WTC11 (cell line): ENCODE data around the gene ITPR1. TPM values are rescaled to one million over a fixed set of nuclear protein-coding genes. Genes with fewer than 3 reads are reported as not detected.

ENCODE experiments used
- ATAC-seq: fragments of 200-7000 bp; cut with Tn5 transposase; 2 replicates; pipeline ENCODE4 v1.10.0; 2021; ENCODE audit warnings: mild to moderate bottlenecking, moderate library complexity
- CTCF ChIA-PET: fragments of 300-600 bp; sonication (Branson Sonifier 250); formaldehyde crosslinking; loops from one replicate; lab custom pipeline; 2021; ENCODE audit warnings: antibody characterized with exemption; lab: Charles Lee
- POLR2A ChIA-PET: fragments of 350-600 bp; sonication (Branson Sonifier 250); formaldehyde crosslinking; loops from one replicate; lab custom pipeline; 2021; ENCODE audit warnings: antibody characterized with exemption; lab: Charles Lee
- DNase-seq: peaks from one replicate; pipeline ENCODE4 v3.0.0; 2021; ENCODE audit warnings: low spot score
- H3K27ac Mint-ChIP-seq: 2 replicates; pipeline ENCODE4 v1.8.0; 2021; ENCODE audit warnings: mixed read lengths
- H3K27me3 Mint-ChIP-seq: 2 replicates; pipeline ENCODE4 v1.8.0; 2021; ENCODE audit warnings: low read depth, mild to moderate bottlenecking, moderate library complexity, mixed read lengths
- H3K36me3 Mint-ChIP-seq: 2 replicates; pipeline ENCODE4 v1.8.0; 2021; ENCODE audit warnings: mixed read lengths
- H3K4me1 Mint-ChIP-seq: 2 replicates; pipeline ENCODE4 v1.8.0; 2022; ENCODE audit warnings: mixed read lengths
- H3K4me3 Mint-ChIP-seq: 2 replicates; pipeline ENCODE4 v1.8.0; 2021; ENCODE audit warnings: mild to moderate bottlenecking, moderate library complexity, mixed read lengths
- H3K9me3 Mint-ChIP-seq: 2 replicates; pipeline ENCODE4 v1.8.0; 2021; ENCODE audit warnings: mixed read lengths
- CBFB ChIP-seq: sonication (generic); formaldehyde crosslinking; IDR thresholded peaks from 2 replicates; pipeline ENCODE4 v1.8.1; 2022; ENCODE audit warnings: mild to moderate bottlenecking, low read depth, missing genetic modification reagents
- CREB1 ChIP-seq: sonication (generic); formaldehyde crosslinking; IDR thresholded peaks from 2 replicates; pipeline ENCODE4 v1.8.0; 2023; ENCODE audit warnings: mild to moderate bottlenecking, missing genetic modification reagents
- ETV6 ChIP-seq: sonication (generic); formaldehyde crosslinking; IDR thresholded peaks from 2 replicates; pipeline ENCODE4 v1.8.1; 2022; ENCODE audit warnings: mild to moderate bottlenecking, missing genetic modification reagents
- FOXJ3 ChIP-seq: sonication (generic); formaldehyde crosslinking; IDR thresholded peaks from 2 replicates; pipeline ENCODE4 v1.9.0; 2021; ENCODE audit warnings: missing genetic modification reagents, mild to moderate bottlenecking, borderline replicate concordance
- FOXP4 ChIP-seq: sonication (generic); formaldehyde crosslinking; IDR thresholded peaks from 2 replicates; pipeline ENCODE4 v1.8.0; 2022; ENCODE audit warnings: mild to moderate bottlenecking, missing genetic modification reagents
- GABPB1 ChIP-seq: sonication (generic); formaldehyde crosslinking; IDR thresholded peaks from 2 replicates; pipeline ENCODE4 v1.8.1; 2023; ENCODE audit warnings: mild to moderate bottlenecking, missing genetic modification reagents
- HMGA2 ChIP-seq: fragments of 250-450 bp; sonication (Bioruptor Pico); IDR thresholded peaks from 2 replicates; pipeline ENCODE4 v1.4.0; 2021; ENCODE audit warnings: mild to moderate bottlenecking, moderate library complexity
- JAZF1 ChIP-seq: fragments of 250-450 bp; sonication (Bioruptor Pico); IDR thresholded peaks from 2 replicates; pipeline ENCODE4 v1.9.0; 2021; ENCODE audit warnings: moderate library complexity, mild to moderate bottlenecking, inconsistent platforms
- JUN ChIP-seq: sonication (generic); formaldehyde crosslinking; IDR thresholded peaks from 2 replicates; pipeline ENCODE4 v1.8.0; 2023; ENCODE audit warnings: mild to moderate bottlenecking, missing genetic modification reagents
- KAT7 ChIP-seq: sonication (generic); formaldehyde crosslinking; IDR thresholded peaks from 2 replicates; pipeline ENCODE4 v1.8.1; 2023; ENCODE audit warnings: missing genetic modification reagents, mild to moderate bottlenecking, borderline replicate concordance
- MAX ChIP-seq: sonication (generic); formaldehyde crosslinking; IDR thresholded peaks from 2 replicates; pipeline ENCODE4 v1.8.0; 2022; ENCODE audit warnings: mild to moderate bottlenecking, missing genetic modification reagents
- MXD4 ChIP-seq: fragments of 250-450 bp; sonication (Bioruptor Pico); IDR thresholded peaks from 2 replicates; pipeline ENCODE4 v1.8.0; 2021; ENCODE audit warnings: mild to moderate bottlenecking, moderate library complexity, borderline replicate concordance
- NR2C2 ChIP-seq: sonication (generic); formaldehyde crosslinking; IDR thresholded peaks from 2 replicates; pipeline ENCODE4 v1.8.0; 2022; ENCODE audit warnings: mild to moderate bottlenecking, missing genetic modification reagents
- RORB ChIP-seq: fragments of 250-450 bp; sonication (Bioruptor Pico); IDR thresholded peaks from 2 replicates; pipeline ENCODE4 v1.9.0; 2021; ENCODE audit warnings: mild to moderate bottlenecking
- SOX15 ChIP-seq: fragments of 250-450 bp; sonication (Bioruptor Pico); IDR thresholded peaks from 2 replicates; pipeline ENCODE4 v1.9.0; 2021; ENCODE audit warnings: mild to moderate bottlenecking
- SP1 ChIP-seq: sonication (generic); formaldehyde crosslinking; conservative IDR thresholded peaks from 2 replicates; pipeline ENCODE4 v1.8.1; 2022; ENCODE audit warnings: missing genetic modification reagents
- USF2 ChIP-seq: sonication (generic); formaldehyde crosslinking; IDR thresholded peaks from 2 replicates; pipeline ENCODE4 v1.8.1; 2023; ENCODE audit warnings: mild to moderate bottlenecking, missing genetic modification reagents, moderate library complexity
- ZNF232 ChIP-seq: sonication (generic); formaldehyde crosslinking; IDR thresholded peaks from 2 replicates; pipeline ENCODE4 v1.8.0; 2022; ENCODE audit warnings: mild to moderate bottlenecking, missing genetic modification reagents
- ZNF396 ChIP-seq: fragments of 250-450 bp; sonication (Bioruptor Pico); IDR thresholded peaks from 2 replicates; pipeline ENCODE4 v1.8.0; 2021; ENCODE audit warnings: mild to moderate bottlenecking, moderate library complexity, borderline replicate concordance
- ZNF416 ChIP-seq: fragments of 250-450 bp; sonication (Bioruptor Pico); IDR thresholded peaks from 2 replicates; pipeline ENCODE4 v1.9.0; 2021; ENCODE audit warnings: mild to moderate bottlenecking, inconsistent platforms
- ZNF512 ChIP-seq: sonication (generic); formaldehyde crosslinking; IDR thresholded peaks from 2 replicates; pipeline ENCODE4 v1.8.1; 2022; ENCODE audit warnings: missing genetic modification reagents, borderline replicate concordance
- ZNF671 ChIP-seq: fragments of 250-450 bp; sonication (Bioruptor Pico); IDR thresholded peaks from 2 replicates; pipeline ENCODE4 v1.8.0; 2021; ENCODE audit warnings: mild to moderate bottlenecking
- total RNA-seq: library from RNA; stranded (reverse); gene quantifications from 3 replicates; pipeline ENCODE4 v1.2.3, GENCODE V29; 2021
- TF ChIP-seq, protein P1 (sequence below): fragments of 250-450 bp; sonication (Bioruptor Pico); IDR thresholded peaks from 2 replicates; pipeline ENCODE4 v1.9.0; 2021; ENCODE audit warnings: mild to moderate bottlenecking
- TF ChIP-seq, protein P2 (sequence below): fragments of 250-450 bp; sonication (Bioruptor Pico); IDR thresholded peaks from 2 replicates; pipeline ENCODE4 v1.8.0; 2021; ENCODE audit warnings: mild to moderate bottlenecking

The ITPR1 gene
- total RNA-seq, 1 experiment from 2014 or later, result 11.8 TPM

GRCh38 chr3:4531478-4532025, 38.4 kb downstream of the ITPR1 start:
- ChIA-PET CTCF (no interaction called here), POLR2A (no interaction called here)
- H3K9me3 Mint-ChIP-seq, result peaks cover under 1% of the 10 kb centered on the region
- no peak for DNase-seq
- H3K27me3 Mint-ChIP-seq, result no peaks in the 10 kb centered on the region
- H3K36me3 Mint-ChIP-seq, result no peaks in the 10 kb centered on the region
- TF ChIP-seq ZNF512 (no peak), ZNF416 (no peak), KAT7 (CRISPR knock-in tag) (no peak), MAX (CRISPR knock-in tag) (no peak), RORB (no peak), ETV6 (CRISPR knock-in tag) (no peak), FOXP4 (CRISPR knock-in tag) (no peak), CBFB (no peak), ZNF232 (CRISPR knock-in tag) (no peak), NR2C2 (no peak), MXD4 (no peak)
- TF ChIP-seq, protein P1, sequence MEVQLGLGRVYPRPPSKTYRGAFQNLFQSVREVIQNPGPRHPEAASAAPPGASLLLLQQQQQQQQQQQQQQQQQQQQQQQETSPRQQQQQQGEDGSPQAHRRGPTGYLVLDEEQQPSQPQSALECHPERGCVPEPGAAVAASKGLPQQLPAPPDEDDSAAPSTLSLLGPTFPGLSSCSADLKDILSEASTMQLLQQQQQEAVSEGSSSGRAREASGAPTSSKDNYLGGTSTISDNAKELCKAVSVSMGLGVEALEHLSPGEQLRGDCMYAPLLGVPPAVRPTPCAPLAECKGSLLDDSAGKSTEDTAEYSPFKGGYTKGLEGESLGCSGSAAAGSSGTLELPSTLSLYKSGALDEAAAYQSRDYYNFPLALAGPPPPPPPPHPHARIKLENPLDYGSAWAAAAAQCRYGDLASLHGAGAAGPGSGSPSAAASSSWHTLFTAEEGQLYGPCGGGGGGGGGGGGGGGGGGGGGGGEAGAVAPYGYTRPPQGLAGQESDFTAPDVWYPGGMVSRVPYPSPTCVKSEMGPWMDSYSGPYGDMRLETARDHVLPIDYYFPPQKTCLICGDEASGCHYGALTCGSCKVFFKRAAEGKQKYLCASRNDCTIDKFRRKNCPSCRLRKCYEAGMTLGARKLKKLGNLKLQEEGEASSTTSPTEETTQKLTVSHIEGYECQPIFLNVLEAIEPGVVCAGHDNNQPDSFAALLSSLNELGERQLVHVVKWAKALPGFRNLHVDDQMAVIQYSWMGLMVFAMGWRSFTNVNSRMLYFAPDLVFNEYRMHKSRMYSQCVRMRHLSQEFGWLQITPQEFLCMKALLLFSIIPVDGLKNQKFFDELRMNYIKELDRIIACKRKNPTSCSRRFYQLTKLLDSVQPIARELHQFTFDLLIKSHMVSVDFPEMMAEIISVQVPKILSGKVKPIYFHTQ (CRISPR knock-in tag), result no peak
- TF ChIP-seq, all 79 proteins: peak for 0
- Mint-ChIP-seq H3K4me1 (peaks cover 21% of the 10 kb centered on the region), H3K4me3 (no peak overlapping the region), H3K27ac (no peak overlapping the region)
- no peak for ATAC-seq

DNA sequence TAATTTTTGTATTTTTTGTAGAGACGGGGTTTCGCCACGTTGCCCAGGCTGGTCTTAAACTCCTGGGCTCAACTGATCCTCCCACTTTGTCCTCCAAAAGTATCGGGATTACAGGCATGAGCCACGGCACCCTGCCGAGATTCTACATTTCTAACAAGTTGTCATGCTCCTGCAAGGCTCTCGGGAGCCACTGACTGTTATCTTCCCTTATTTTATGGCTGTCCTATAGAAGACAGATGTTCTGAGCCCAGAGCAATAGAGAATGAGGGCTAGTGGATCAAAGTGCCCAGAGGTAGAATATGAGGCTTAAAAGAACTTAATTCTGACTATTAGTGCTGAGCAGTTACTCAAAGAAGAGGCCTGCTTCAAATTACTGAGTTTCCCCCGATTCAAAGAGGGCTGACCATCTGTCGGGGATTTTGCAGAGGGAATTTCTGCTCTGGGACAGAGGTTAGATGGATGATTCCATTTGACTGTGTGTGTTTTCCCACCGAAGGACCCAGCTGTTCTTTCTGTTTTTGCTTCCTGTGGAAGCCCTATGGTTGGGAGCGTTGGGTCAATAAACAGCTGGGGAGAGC, 39.5 kb downstream of the ITPR1 start:
- no peaks in the 10 kb centered on the region for H3K27me3 Mint-ChIP-seq
- peak overlapping the region; percentile 43; the same call in 1 of the 2 replicates for H3K27ac Mint-ChIP-seq
- ChIA-PET CTCF (interaction anchor here (2.8 kb wide), 1 partner anchor 40 kb away, joined by 9 read pairs; the partner anchor contains the start of gene ITPR1), POLR2A (no interaction called here)
- peaks cover 11% of the 10 kb centered on the region for H3K9me3 Mint-ChIP-seq
- DNase-seq, result peak; percentile 17
- TF ChIP-seq FOXJ3 (CRISPR knock-in tag) (no peak), GABPB1 (CRISPR knock-in tag) (no peak), JAZF1 (no peak), ZNF396 (CRISPR knock-in tag) (no peak), SOX15 (CRISPR knock-in tag) (no peak), HMGA2 (CRISPR knock-in tag) (no peak), USF2 (no peak), CREB1 (no peak), ETV6 (CRISPR knock-in tag) (no peak), SP1 (CRISPR knock-in tag) (no peak), JUN (no peak), ZNF671 (CRISPR knock-in tag) (no peak)
- TF ChIP-seq, protein P2, sequence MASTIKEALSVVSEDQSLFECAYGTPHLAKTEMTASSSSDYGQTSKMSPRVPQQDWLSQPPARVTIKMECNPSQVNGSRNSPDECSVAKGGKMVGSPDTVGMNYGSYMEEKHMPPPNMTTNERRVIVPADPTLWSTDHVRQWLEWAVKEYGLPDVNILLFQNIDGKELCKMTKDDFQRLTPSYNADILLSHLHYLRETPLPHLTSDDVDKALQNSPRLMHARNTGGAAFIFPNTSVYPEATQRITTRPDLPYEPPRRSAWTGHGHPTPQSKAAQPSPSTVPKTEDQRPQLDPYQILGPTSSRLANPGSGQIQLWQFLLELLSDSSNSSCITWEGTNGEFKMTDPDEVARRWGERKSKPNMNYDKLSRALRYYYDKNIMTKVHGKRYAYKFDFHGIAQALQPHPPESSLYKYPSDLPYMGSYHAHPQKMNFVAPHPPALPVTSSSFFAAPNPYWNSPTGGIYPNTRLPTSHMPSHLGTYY (CRISPR knock-in tag), result no peak
- H3K4me3 Mint-ChIP-seq, result no peak overlapping the region
- ATAC-seq, result no peak
- peaks cover 21% of the 10 kb centered on the region for H3K4me1 Mint-ChIP-seq
- H3K36me3 Mint-ChIP-seq, result peaks cover 5% of the 10 kb centered on the region
